Neuron (in vitro differentiated cells): ENCODE data around the gene LGR5.
A peak's percentile ranks its signal among the peaks of the same experiment; 100 is the strongest.

Experiments
- H2AFZ ChIP-seq: one replicate; pipeline ENCODE4 v1.6.1; 2013; ENCODE audit warnings: low read depth, mild to moderate bottlenecking, inconsistent platforms, low read length, moderate library complexity
- H3K27me3 ChIP-seq: one replicate; pipeline ENCODE4 v1.6.1; 2013; ENCODE audit warnings: low read length; ENCODE audit not compliant: insufficient read depth
- H3K36me3 ChIP-seq: one replicate; pipeline ENCODE4 v1.6.1; 2013; ENCODE audit warnings: low read length; ENCODE audit not compliant: insufficient read depth
- H3K4me1 ChIP-seq: one replicate; pipeline ENCODE4 v1.6.1; 2013; ENCODE audit warnings: low read length; ENCODE audit not compliant: insufficient read depth
- H3K4me3 ChIP-seq: 2 replicates; pipeline ENCODE4 v1.5.1; 2013; ENCODE audit warnings: mild to moderate bottlenecking, low read length, moderate library complexity
- H3K9me3 ChIP-seq: one replicate; pipeline ENCODE4 v1.6.1; 2013; ENCODE audit warnings: low read length

LGR5 gene

GRCh38 chr12:71442567-71442931 lies 3.0 kb downstream of the LGR5 start:
- Histone ChIP-seq H3K27me3 (peaks cover 18% of the 10 kb centered on the region), H2AFZ (no peak overlapping the region), H3K9me3 (no peaks in the 10 kb centered on the region), H3K36me3 (no peaks in the 10 kb centered on the region), H3K4me3 (no peak overlapping the region), H3K4me1 (peaks cover 17% of the 10 kb centered on the region)

- no peaks in the 10 kb centered on the region for H3K9me3 ChIP-seq
- peaks cover 10% of the 10 kb centered on the region for H3K4me1 ChIP-seq
- no peak overlapping the region for H2AFZ ChIP-seq
- no peak overlapping the region for H3K4me3 ChIP-seq
- no peaks in the 10 kb centered on the region for H3K36me3 ChIP-seq
- H3K27me3 ChIP-seq: peaks cover 17% of the 10 kb centered on the region
These were observed 5.5 kb downstream of the LGR5 start for GRCh38 chr12:71445071-71445470.

- no peaks in the 10 kb centered on the region for H3K9me3 ChIP-seq
- no peaks in the 10 kb centered on the region for H3K27me3 ChIP-seq
- H3K4me3 ChIP-seq: no peak overlapping the region
- no peaks in the 10 kb centered on the region for H3K36me3 ChIP-seq
- no peak overlapping the region for H2AFZ ChIP-seq
- H3K4me1 ChIP-seq: no peaks in the 10 kb centered on the region
These were observed 8.1 kb downstream of the LGR5 start for GRCh38 chr12:71447691-71448132.

- Histone ChIP-seq H3K4me1 (no peaks in the 10 kb centered on the region), H3K4me3 (no peak overlapping the region), H3K9me3 (no peaks in the 10 kb centered on the region), H3K36me3 (no peaks in the 10 kb centered on the region), H2AFZ (no peak overlapping the region), H3K27me3 (no peaks in the 10 kb centered on the region)
These were observed 8.6 kb downstream of the LGR5 start for GRCh38 chr12:71448150-71448581.

GRCh38 chr12:71449373-71450070 lies 9.9 kb downstream of the LGR5 start:
- H3K9me3 ChIP-seq: no peaks in the 10 kb centered on the region
- no peak overlapping the region for H2AFZ ChIP-seq
- no peaks in the 10 kb centered on the region for H3K36me3 ChIP-seq
- H3K4me1 ChIP-seq: no peaks in the 10 kb centered on the region
- no peaks in the 10 kb centered on the region for H3K27me3 ChIP-seq
- H3K4me3 ChIP-seq: no peak overlapping the region

DNA sequence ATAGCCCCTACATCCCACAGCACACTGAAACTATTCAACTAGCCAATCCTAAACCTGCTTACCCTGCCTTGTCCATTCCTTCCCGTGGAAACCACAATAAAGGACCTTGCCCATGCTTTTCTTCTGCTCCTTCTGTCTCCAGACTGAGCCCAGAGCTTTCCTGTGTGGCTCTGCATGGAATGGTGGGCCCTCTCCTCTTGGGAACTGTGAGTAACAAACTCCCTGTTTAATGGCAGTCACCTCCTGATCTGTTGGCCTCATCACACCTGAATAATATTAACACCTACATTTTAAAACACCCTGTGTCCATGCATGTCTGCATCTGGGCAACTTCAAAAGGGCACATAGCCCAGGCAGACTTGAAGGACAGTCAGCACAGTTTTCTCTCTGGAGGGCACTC lies 12.4 kb downstream of the LGR5 start:
- H3K36me3 ChIP-seq: no peaks in the 10 kb centered on the region
- H3K4me3 ChIP-seq: no peak overlapping the region
- H2AFZ ChIP-seq: no peak overlapping the region
- H3K4me1 ChIP-seq: peaks cover 14% of the 10 kb centered on the region
- no peaks in the 10 kb centered on the region for H3K27me3 ChIP-seq
- no peaks in the 10 kb centered on the region for H3K9me3 ChIP-seq

DNA sequence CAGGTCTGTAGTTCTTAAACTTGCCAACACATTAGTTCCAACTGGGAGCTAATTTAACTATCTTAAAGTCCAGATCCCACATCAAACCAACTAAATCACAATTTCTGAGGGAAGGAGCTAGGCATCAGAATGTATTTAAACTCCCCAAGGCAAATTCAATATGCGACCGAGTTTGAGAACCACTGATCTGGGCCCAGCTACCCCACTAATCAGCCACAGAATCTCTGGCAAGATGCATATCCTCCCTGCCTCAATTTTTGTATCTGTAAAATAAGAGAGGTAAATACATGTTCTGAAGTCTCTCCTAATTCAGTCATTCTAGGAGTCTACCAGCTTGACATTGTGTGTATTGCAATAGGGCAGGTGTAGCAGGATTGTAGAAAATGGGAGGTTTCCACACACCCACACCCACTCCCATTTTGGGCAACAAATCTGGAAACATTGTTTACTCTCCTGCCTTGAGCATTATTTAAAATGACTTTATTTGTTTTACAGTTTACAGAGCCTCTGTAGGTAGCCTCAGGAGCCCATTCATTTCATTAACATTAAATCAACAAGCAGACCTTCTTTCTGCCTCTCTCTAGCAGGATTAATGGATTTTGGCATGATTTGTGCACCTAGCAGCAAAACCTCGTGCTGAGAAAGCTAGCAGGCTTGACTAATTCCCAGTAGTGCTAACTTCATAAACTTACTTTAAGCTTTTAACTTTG lies 15.6 kb downstream of the LGR5 start:
- H3K9me3 ChIP-seq: no peaks in the 10 kb centered on the region
- no peak overlapping the region for H3K4me3 ChIP-seq
- H3K4me1 ChIP-seq: peaks cover 22% of the 10 kb centered on the region
- no peaks in the 10 kb centered on the region for H3K36me3 ChIP-seq
- H3K27me3 ChIP-seq: no peaks in the 10 kb centered on the region
- H2AFZ ChIP-seq: no peak overlapping the region

DNA sequence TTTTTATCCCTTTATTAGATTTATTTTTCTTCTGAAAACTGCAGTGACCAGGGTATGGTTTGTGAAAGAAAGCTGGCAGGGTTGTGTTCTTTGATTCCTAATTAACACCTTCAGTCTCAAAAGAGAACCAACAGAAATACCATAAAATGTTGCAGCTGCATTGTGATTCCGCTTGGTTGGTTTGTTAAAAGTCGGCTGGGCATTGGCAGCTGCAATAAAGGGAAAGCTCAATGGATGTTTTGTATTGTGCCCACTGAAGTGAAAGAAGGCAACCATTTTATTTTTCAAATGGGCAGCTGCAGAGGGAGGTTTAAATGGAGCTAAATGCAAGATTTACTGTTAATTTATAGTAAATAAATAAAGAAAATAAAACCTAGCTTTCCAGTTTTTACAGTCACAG lies 16.7 kb downstream of the LGR5 start:
- H2AFZ ChIP-seq: peak overlapping the region; percentile 62
- no peaks in the 10 kb centered on the region for H3K36me3 ChIP-seq
- H3K4me3 ChIP-seq: no peak overlapping the region
- no peaks in the 10 kb centered on the region for H3K27me3 ChIP-seq
- no peaks in the 10 kb centered on the region for H3K9me3 ChIP-seq
- peaks cover 22% of the 10 kb centered on the region for H3K4me1 ChIP-seq

DNA sequence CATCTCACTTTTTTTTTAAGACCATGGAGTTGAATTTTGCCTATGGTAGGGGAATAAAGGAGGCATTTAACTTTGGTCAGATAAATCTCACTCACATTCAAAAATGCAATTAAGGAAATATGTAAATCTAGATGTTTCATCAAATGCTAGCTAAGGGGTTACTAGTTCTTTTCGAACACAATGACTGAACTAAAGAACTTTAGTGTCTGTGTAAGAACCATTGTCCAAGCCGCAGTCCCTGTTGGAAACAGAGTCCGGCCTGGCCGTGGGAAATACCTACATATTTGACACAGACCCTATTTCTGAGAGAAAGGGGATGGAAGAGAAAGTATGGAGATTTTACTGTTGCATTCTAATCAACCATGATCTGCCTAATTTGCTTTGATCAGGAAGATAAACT lies 17.4 kb downstream of the LGR5 start:
- Histone ChIP-seq H3K4me1 (peaks cover 22% of the 10 kb centered on the region), H3K9me3 (no peaks in the 10 kb centered on the region), H3K27me3 (no peaks in the 10 kb centered on the region), H3K4me3 (no peak overlapping the region), H3K36me3 (no peaks in the 10 kb centered on the region), H2AFZ (peak overlapping the region; percentile 62)

GRCh38 chr12:71460318-71460717 lies 20.7 kb downstream of the LGR5 start:
- no peaks in the 10 kb centered on the region for H3K9me3 ChIP-seq
- H3K36me3 ChIP-seq: no peaks in the 10 kb centered on the region
- H2AFZ ChIP-seq: no peak overlapping the region
- peaks cover 20% of the 10 kb centered on the region for H3K4me1 ChIP-seq
- no peaks in the 10 kb centered on the region for H3K27me3 ChIP-seq
- no peak overlapping the region for H3K4me3 ChIP-seq

GRCh38 chr12:71460850-71461609 lies 21.4 kb downstream of the LGR5 start:
- H3K27me3 ChIP-seq: no peaks in the 10 kb centered on the region
- no peak overlapping the region for H3K4me3 ChIP-seq
- H3K4me1 ChIP-seq: peaks cover 17% of the 10 kb centered on the region
- H2AFZ ChIP-seq: no peak overlapping the region
- no peaks in the 10 kb centered on the region for H3K36me3 ChIP-seq
- no peaks in the 10 kb centered on the region for H3K9me3 ChIP-seq

GRCh38 chr12:71461787-71462328 lies 22.3 kb downstream of the LGR5 start:
- no peaks in the 10 kb centered on the region for H3K36me3 ChIP-seq
- no peaks in the 10 kb centered on the region for H3K9me3 ChIP-seq
- no peak overlapping the region for H2AFZ ChIP-seq
- no peaks in the 10 kb centered on the region for H3K27me3 ChIP-seq
- H3K4me3 ChIP-seq: no peak overlapping the region
- H3K4me1 ChIP-seq: peaks cover 10% of the 10 kb centered on the region

- H3K4me3 ChIP-seq: no peak overlapping the region
- H3K36me3 ChIP-seq: no peaks in the 10 kb centered on the region
- H3K4me1 ChIP-seq: peaks cover 25% of the 10 kb centered on the region
- no peaks in the 10 kb centered on the region for H3K9me3 ChIP-seq
- H2AFZ ChIP-seq: no peak overlapping the region
- H3K27me3 ChIP-seq: no peaks in the 10 kb centered on the region
These were observed 26.2 kb downstream of the LGR5 start for GRCh38 chr12:71465796-71466195.
